PC-9 (cell line): ENCODE measurements around the gene CPNE4.

Source experiments
- CTCF ChIP-seq: fragments of 200-600 bp; sonication (generic); conservative IDR thresholded peaks from 2 replicates; pipeline ENCODE4 v1.6.1; 2017; ENCODE audit warnings: mixed run types, antibody characterized with exemption, mild to moderate bottlenecking, moderate library complexity
- EZH2 ChIP-seq: fragments of 200-600 bp; sonication (generic); IDR thresholded peaks from 2 replicates; pipeline ENCODE4 v1.8.0; 2017; ENCODE audit warnings: antibody characterized with exemption, low read depth

- TF ChIP-seq CTCF (no peak), EZH2 (no peak)
Measured at GRCh38 chr3:132003685-132004084, 31.1 kb downstream of the CPNE4 start.
